Amniotic stem cell (primary cell): ENCODE data around the gene MTCL1.

ENCODE experiments used
- DNase-seq: peaks from one replicate; lab custom pipeline; 2025; lab: John Stamatoyannopoulos, UW

The MTCL1 gene

GRCh38 chr18:8865934-8866333 is 160.6 kb downstream of the MTCL1 start:
- DNase-seq, result no peak

- DNase-seq, result no peak
Measured at GRCh38 chr18:8866679-8867078, 161.3 kb downstream of the MTCL1 start.

- no peak for DNase-seq
Measured at GRCh38 chr18:8868276-8868675, 162.9 kb downstream of the MTCL1 start.

DNA sequence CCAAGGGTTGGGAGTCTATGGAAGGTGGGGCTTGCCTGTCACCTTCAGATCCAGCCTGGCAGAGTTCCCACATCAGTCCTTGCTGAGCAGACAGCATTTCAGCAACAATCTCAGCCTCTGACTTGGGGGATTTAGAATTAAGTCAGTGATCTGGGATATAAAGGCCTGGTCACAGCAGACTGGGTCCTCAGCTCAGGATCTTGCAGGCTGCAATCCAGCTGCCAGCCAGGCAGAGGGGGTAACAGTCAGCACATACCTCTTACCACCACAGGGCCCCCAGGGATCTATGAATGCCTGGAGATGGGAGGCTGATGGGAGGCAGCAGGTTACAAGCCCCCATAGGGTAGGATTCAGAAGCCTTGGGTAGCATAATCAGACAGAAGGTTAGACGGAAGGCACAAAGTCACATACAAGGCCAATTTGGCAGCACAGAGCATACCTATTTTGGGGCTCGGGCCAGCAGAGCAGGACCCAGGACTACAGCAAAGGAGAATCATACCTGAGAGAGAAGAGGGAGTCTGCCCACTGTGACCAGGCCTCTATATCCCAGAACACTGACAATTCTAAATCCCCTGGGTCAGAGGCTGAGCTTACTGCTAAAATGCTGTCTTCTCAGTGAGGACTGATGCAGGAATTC is 163.5 kb downstream of the MTCL1 start:
- no peak for DNase-seq

DNA sequence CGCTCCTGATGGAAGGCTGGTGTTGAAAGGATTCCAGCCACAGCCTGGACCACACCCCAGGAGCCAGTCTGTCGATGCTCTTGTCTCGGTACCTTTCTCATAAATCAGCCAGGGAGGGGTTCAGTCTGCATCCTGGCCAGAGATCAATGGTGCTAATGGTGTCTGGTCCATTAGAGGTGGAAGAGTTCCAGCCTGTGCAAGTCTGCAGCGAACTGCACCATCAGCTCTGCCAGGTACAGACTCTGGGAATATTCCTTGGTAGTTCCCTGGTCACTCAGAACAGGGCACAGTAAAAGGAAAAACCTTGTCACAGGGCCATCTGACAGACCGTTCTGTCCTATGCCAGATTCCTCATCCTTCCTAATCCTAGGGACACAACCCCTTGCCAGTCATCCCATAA is 164.3 kb downstream of the MTCL1 start:
- no peak for DNase-seq

DNA sequence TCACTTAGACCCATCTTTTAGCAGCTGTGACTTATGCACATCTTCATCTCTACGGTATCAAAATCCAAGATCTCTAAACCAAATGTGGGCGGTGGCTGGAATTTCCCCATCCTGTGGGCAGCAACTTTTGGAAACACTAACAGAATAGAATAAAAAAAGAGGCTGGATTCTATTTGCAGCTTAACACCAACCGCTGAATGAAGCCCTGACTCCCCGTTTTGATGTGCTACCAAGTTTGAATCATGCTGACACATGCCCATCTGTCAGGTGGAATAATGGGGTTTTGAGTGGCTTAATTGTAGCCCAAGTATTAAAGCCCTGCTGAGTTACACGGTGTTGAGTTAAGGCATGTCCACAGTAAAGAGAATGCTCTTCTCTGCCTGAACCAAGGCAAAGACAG is 165.2 kb downstream of the MTCL1 start:
- DNase-seq, result no peak

DNA sequence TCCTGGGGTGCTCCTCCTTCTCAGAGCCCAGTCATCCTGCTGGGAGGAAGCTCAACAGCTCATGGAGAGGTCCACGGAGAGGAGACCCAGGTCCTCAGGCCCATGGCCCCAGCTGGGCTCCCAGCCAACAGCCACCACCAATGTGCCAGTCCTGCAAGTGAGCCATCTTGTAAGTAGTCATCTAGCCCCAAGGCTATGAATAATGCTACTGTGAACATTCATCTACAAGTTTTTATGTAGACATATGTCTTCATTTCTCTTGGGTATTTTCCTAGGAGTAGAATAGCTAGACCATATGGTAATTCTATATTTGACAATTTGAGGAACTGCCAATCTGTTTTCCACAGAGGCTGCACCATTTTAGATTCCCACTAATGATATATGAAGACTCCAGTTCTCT is 166.1 kb downstream of the MTCL1 start:
- no peak for DNase-seq

DNA sequence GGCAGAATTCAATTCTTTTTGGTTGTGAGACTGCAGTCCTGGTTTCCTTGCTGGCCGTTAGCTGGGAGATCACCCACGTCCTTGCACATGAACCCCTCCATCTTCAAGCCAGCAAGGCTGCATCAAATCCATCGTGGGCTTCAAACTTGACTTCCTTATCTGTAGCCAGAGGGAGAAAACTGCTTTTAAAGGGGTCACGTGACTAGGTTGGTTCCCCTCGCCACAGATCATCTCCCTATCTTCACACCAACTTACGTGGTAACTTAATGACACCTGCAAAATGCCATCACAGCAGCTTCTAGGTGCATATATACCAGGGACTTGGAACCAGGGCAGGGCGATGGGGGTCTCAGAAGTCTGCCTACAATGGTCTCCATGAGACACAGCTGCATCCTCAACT is 169.5 kb downstream of the MTCL1 start:
- no peak for DNase-seq

- DNase-seq, result no peak
Measured at GRCh38 chr18:8876887-8877286, 171.5 kb downstream of the MTCL1 start.

- DNase-seq, result no peak
Measured at GRCh38 chr18:8881103-8881502, 175.7 kb downstream of the MTCL1 start.
